HL-60 (cell line): ENCODE data around the gene TBC1D5.

Source experiments
- DNase-seq, 2 experiments: peaks; one replicate each; pipeline ENCODE4 v3.0.0-alpha.2; 2010 to 2020; ENCODE audit warnings: low read depth in 1 of 2, low spot score in 1 of 2
- H3K27ac ChIP-seq: fragments of 250-450 bp; sonication (Bioruptor Pico); replicated peaks from 2 replicates; pipeline ENCODE4 v1.5.1; 2020; ENCODE audit warnings: mild to moderate bottlenecking, moderate library complexity
- H3K27me3 ChIP-seq: fragments of 250-450 bp; sonication (Bioruptor Pico); 2 replicates; pipeline ENCODE4 v1.5.1; 2021; ENCODE audit warnings: mild to moderate bottlenecking, moderate library complexity; ENCODE audit not compliant: insufficient read depth, poor library complexity, severe bottlenecking
- H3K4me3 ChIP-seq: replicated peaks from 2 replicates; pipeline ENCODE4 v1.5.1; 2011; ENCODE audit warnings: mild to moderate bottlenecking, control low read depth, low read length; ENCODE audit not compliant: insufficient read depth
- GABPA ChIP-seq: IDR thresholded peaks from 2 replicates; pipeline ENCODE4 v1.6.1; 2012; ENCODE audit warnings: low read depth
- POLR2AphosphoS5 ChIP-seq: IDR thresholded peaks from 2 replicates; pipeline ENCODE4 v1.6.1; 2012; ENCODE audit warnings: low read depth
- SPI1 ChIP-seq: IDR thresholded peaks from 2 replicates; pipeline ENCODE4 v1.6.1; 2012; ENCODE audit warnings: low read depth, mild to moderate bottlenecking, borderline replicate concordance
- TF ChIP-seq, protein P1 (sequence below): IDR thresholded peaks from 2 replicates; pipeline ENCODE4 v1.6.1; 2012; ENCODE audit warnings: low read depth; ENCODE audit not compliant: insufficient replicate concordance
- TF ChIP-seq, protein P2 (sequence below): IDR thresholded peaks from one replicate; pipeline ENCODE4 v1.5.1; 2011; ENCODE audit warnings: low read length, control low read depth, inconsistent platforms; ENCODE audit not compliant: insufficient read depth

TBC1D5 gene

GRCh38 chr3:17111586-17111985 is 630.8 kb downstream of the TBC1D5 start:
- Histone ChIP-seq H3K4me3 (no peak overlapping the region), H3K27ac (no peak overlapping the region), H3K27me3 (no peaks in the 10 kb centered on the region)
- no peak for DNase-seq
- no peak for TF ChIP-seq SPI1
- TF ChIP-seq, protein P1, sequence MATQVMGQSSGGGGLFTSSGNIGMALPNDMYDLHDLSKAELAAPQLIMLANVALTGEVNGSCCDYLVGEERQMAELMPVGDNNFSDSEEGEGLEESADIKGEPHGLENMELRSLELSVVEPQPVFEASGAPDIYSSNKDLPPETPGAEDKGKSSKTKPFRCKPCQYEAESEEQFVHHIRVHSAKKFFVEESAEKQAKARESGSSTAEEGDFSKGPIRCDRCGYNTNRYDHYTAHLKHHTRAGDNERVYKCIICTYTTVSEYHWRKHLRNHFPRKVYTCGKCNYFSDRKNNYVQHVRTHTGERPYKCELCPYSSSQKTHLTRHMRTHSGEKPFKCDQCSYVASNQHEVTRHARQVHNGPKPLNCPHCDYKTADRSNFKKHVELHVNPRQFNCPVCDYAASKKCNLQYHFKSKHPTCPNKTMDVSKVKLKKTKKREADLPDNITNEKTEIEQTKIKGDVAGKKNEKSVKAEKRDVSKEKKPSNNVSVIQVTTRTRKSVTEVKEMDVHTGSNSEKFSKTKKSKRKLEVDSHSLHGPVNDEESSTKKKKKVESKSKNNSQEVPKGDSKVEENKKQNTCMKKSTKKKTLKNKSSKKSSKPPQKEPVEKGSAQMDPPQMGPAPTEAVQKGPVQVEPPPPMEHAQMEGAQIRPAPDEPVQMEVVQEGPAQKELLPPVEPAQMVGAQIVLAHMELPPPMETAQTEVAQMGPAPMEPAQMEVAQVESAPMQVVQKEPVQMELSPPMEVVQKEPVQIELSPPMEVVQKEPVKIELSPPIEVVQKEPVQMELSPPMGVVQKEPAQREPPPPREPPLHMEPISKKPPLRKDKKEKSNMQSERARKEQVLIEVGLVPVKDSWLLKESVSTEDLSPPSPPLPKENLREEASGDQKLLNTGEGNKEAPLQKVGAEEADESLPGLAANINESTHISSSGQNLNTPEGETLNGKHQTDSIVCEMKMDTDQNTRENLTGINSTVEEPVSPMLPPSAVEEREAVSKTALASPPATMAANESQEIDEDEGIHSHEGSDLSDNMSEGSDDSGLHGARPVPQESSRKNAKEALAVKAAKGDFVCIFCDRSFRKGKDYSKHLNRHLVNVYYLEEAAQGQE: no peak
- TF ChIP-seq GABPA: no peak
- no peak for TF ChIP-seq POLR2AphosphoS5
- TF ChIP-seq, protein P2, sequence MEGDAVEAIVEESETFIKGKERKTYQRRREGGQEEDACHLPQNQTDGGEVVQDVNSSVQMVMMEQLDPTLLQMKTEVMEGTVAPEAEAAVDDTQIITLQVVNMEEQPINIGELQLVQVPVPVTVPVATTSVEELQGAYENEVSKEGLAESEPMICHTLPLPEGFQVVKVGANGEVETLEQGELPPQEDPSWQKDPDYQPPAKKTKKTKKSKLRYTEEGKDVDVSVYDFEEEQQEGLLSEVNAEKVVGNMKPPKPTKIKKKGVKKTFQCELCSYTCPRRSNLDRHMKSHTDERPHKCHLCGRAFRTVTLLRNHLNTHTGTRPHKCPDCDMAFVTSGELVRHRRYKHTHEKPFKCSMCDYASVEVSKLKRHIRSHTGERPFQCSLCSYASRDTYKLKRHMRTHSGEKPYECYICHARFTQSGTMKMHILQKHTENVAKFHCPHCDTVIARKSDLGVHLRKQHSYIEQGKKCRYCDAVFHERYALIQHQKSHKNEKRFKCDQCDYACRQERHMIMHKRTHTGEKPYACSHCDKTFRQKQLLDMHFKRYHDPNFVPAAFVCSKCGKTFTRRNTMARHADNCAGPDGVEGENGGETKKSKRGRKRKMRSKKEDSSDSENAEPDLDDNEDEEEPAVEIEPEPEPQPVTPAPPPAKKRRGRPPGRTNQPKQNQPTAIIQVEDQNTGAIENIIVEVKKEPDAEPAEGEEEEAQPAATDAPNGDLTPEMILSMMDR: no peak

- peak in 1 of 2 experiments; percentile 59 for DNase-seq
- Histone ChIP-seq H3K27ac (no peak overlapping the region), H3K27me3 (no peaks in the 10 kb centered on the region), H3K4me3 (no peak overlapping the region)
- TF ChIP-seq GABPA: no peak
- TF ChIP-seq SPI1: peak; percentile 82; the same call in 1 of the 2 replicates
- TF ChIP-seq POLR2AphosphoS5: no peak
- TF ChIP-seq, protein P2: no peak
- TF ChIP-seq, protein P1: no peak
Observed at GRCh38 chr3:17110660-17111396, 631.6 kb downstream of the TBC1D5 start.
